Measurements from ENCODE around the gene RAE1.
"Not testable (repeated sequence)": the region's sequence is repeated elsewhere in the genome, so short reads cannot be mapped to it uniquely, and the experiment has no call there.

Gene RAE1

DNA sequence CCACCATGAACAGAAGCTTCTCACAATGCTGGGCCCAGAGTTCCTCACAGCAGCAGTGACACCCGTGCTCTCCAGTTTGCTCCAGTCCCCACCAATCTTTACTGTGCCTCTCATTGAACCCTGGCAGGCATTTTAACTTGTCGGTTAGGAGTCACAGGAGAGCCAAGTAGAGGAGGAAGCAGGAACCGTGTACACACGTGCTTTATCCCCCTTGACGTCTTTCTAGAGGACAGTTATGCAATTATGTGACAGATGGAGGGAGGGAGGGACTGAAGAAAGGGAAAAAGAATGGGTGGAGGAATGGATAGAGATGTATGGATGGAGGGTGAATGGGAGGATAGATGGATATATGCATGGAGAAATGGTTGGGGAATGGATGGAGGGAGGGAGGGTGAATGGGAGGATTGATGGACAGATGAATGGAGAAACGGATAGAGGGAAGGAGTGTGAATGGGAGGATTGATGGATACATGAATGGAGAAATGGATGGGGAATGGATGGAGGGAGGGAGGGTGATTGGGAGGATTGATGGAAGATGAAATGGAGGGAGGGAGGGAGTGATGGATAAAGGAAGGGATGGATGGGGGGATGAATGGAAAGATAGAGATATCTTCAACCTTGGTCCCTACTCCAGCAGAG, 66.1 kb downstream of the RAE1 start:
- no peak for DNase-seq

DNA sequence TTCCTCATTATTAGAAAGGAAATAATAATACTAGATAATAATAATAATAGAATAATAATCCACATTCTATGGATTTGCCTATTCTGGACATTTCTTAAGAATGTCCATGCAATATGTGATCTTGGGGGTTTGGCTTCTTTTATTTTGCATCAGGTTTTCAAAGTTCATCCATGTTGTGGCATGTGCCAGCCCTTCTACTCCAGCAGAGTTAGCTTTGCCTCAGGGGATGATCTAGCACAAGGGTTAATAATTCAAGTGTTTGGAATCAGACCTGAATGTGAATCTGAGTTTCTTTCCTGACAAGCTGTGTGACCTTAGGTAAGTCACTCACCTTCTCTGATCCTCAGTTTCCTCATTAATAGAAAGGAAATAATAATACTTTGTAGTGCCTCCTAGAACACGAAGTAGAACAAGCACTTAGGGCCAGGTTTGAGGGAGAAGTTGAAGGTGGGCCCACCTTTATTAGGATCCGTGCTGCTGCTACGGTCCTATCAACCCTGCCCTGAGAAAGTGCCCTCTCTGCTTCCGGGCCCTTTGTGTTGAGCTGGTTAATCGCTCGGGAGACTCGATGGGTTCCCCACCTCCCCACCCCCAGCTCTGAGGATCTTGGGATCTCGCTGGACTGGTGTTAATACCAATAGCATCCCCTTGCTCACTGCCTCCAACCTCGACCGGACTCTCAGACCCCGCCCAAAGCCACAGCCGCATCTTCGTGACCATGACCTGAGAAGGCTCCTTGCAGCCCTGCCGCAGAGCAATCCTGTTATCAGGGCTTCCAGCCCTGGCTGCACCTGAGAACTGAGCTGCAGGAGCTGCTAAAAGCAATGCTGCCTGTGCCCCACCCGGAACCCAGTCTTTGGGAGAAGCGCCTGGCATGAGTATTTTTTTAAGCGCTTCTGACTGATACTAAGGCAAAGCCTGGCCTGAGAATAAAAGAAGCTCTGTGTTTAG, 67.0 kb downstream of the RAE1 start:
- DNase-seq, result no peak

- not testable (repeated sequence) for DNase-seq
Measured at GRCh38 chr20:57419479-57419878, 68.4 kb downstream of the RAE1 start.

DNA sequence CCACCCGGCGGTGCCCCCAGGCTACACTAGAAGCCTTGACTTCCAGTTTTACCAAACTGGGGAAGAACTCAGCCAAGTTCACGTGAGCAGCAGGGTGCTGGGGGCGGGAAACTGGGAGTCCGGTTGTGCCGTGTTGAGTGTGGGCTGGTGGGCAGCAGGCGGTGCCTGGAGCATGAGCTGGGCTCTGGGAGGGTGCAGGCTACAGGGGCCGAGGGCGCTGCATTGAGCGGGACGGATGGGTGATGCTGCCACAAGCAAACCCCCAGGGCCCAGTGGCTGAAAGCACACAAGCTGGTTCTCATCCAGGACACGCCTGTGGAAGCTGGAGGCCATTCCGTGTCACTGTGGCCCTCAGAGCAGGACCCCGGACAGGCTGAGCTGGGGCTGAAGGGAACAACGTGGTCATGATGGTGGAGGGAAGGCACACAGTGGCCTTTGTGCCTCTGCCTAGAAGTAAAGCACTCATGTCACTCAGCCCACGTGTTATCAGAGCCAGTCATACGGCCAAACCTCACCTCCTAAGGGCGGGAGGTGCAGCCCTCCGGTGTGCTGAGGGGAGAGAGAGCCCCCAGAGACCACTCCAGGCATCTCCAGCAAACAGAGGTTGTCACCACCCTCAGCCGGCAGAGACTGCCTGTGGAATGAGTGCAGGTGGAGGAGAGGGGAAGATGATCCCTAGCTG, 69.7 kb downstream of the RAE1 start:
- no peak for DNase-seq

DNA sequence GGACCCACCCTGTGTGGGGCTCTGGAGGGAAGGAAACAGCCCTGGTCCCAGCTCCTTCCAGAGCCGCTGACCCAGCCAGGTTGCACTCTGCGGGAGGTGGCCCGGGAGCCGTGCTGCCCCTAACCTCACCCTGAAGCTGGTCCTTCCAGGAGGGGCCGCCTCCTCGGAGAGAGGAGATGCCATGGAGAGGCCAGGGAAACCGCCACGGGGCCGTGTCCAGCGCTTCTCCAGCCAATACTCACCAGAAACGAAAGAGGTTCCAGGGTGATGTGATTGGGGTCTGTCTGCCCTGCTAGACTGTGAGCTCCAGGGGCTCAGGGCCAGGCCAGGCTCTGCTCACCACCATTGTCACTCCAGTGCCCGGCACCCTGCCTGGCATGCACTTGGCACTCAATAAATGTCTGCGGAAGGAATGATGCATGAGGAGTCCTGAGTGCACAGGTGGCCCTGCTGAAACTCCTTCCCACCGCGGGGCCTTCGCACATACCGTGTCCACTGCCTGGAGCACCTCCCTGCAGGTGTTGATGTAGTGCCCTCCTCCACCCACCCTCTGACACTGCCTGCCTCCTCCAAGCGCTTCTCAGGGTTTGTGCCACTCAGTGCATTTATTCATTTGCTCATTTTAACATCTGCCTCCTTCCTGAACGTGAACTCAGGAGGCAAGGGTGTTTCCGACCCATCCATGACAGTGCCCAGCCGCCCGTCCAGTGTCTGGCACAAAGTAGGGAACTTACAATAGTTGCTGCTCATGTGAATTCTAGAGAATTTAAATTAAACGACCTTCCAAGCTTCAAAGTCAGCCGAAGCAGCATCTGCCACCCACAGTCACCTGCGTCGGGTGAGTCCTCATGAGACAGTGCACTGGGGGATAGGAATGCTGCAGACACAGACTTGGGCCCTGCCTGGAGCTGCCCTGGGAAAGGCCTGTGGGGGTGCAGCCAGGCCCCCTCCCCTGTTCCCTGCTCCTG, 70.5 kb downstream of the RAE1 start:
- no peak for DNase-seq

- DNase-seq, result no peak
Measured at GRCh38 chr20:57422254-57422653, 71.2 kb downstream of the RAE1 start.

GRCh38 chr20:57425150-57426013, 74.3 kb downstream of the RAE1 start:
- no peak for DNase-seq

DNA sequence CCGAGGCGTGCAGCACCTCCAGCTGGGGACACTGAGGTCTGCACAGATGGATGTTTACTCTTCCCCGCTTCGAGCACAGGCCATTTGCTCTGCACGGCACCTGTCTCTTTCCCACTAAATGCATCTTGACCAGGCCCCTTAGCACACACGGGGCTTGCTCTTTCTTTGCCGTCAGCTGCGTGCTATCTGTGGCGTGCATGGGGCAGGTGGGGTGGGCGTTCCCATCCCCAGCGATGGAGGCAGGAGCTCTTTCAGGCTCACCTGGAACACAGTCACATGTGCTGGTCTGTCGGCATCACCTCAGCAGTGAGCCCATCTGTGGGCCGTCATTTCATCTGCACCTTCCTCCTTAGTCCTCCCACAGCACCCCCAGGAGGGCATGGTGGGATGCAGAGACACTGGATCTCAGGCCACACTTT, 75.2 kb downstream of the RAE1 start:
- DNase-seq, result no peak

GRCh38 chr20:57426831-57427230, 75.8 kb downstream of the RAE1 start:
- no peak for DNase-seq

DNA sequence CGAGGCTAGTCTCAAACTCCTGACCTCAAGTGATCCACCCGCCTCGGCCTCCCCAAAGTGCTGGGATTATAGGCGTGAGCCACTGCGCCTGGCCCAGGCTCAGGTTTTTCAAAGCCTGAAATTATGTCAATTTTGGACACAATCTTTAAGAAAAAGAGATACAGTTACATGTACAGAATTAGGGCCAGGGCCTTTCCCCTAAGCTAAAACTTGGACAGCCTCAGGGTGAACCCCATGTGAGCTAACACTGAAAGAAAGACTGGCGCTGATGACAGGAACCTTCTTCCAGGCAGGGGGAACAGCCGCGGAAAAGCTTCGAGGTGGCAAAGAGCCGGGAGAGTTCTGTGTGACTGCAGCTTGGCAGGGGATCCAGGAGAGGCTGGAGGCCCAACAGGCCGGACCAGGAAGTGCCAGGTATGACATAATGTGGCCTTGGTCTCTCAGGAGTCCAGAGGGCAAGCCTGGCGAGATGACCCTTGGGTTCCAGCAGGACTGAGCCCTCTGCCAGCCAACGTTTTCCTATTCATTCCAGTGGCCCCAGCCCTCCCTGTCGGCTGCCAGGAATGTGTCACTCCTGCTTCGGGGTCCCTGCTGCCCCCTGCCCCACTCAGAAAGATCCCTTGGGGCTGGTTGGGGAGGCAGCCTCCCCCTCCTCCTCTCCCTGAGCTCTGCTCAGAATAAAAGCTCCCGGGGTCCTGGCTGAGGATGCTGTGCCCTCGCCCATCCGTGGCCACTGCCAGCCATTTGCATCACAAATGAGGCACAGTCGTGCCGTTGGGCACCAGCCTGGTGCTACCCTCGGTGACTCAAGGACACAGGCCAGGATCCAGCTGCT, 77.5 kb downstream of the RAE1 start:
- no peak for DNase-seq
